HG03045 (cell line): ENCODE measurements around the gene COG8.
"Not testable (repeated sequence)": the region's sequence is repeated elsewhere in the genome, so short reads cannot be mapped to it uniquely, and the experiment has no call there.

ENCODE experiments used
- ATAC-seq: cut with Tn5 transposase; IDR thresholded peaks from one replicate; pipeline ENCODE4 v1.9.1; 2021; ENCODE audit warnings: mild to moderate bottlenecking, moderate library complexity; ENCODE audit not compliant: unreplicated experiment

COG8 gene

GRCh38 chr16:69319826-69320739 lies 19.3 kb downstream of the COG8 start:
- no peak for ATAC-seq

GRCh38 chr16:69319381-69319780 lies 20.0 kb downstream of the COG8 start:
- no peak for ATAC-seq

- no peak for ATAC-seq
These were observed 20.5 kb downstream of the COG8 start for GRCh38 chr16:69318911-69319289.

- ATAC-seq: no peak
These were observed 21.0 kb downstream of the COG8 start for GRCh38 chr16:69318177-69318910.

- no peak for ATAC-seq
These were observed 22.7 kb downstream of the COG8 start for GRCh38 chr16:69316595-69317034.

- no peak for ATAC-seq
These were observed 23.7 kb downstream of the COG8 start for GRCh38 chr16:69315486-69316311.

GRCh38 chr16:69314534-69314933 lies 24.8 kb downstream of the COG8 start:
- no peak for ATAC-seq

- ATAC-seq: no peak
These were observed 25.9 kb downstream of the COG8 start for GRCh38 chr16:69313469-69313868.

GRCh38 chr16:69311533-69312387 lies 27.6 kb downstream of the COG8 start:
- peak; percentile 52 for ATAC-seq

- peak; percentile 92 for ATAC-seq
These were observed 28.5 kb downstream of the COG8 start, which contains the start of gene VPS4A for GRCh38 chr16:69310653-69311532. VPS4A (plus strand) TSS chr16:69311350; CDS start chr16:69311512, 162 bp downstream.

- no peak for ATAC-seq
These were observed 30.0 kb downstream of the COG8 start for GRCh38 chr16:69309316-69309715.

- no peak for ATAC-seq
These were observed 31.5 kb downstream of the COG8 start for GRCh38 chr16:69307856-69308255.

GRCh38 chr16:69307091-69307490 lies 32.3 kb downstream of the COG8 start:
- ATAC-seq: no peak

GRCh38 chr16:69306031-69306430 lies 33.3 kb downstream of the COG8 start:
- ATAC-seq: no peak

GRCh38 chr16:69302301-69302700 lies 37.1 kb downstream of the COG8 start:
- no peak for ATAC-seq

- no peak for ATAC-seq
These were observed 37.5 kb downstream of the COG8 start for GRCh38 chr16:69301861-69302260.

- ATAC-seq: no peak
These were observed 38.2 kb downstream of the COG8 start for GRCh38 chr16:69301187-69301586.

GRCh38 chr16:69298261-69298660 lies 41.1 kb downstream of the COG8 start:
- ATAC-seq: no peak

- ATAC-seq: not testable (repeated sequence)
These were observed 42.6 kb downstream of the COG8 start for GRCh38 chr16:69296771-69297170.
